DND-41 (cell line): ENCODE data around the gene TRERF1.

Experiments used
- CTCF ChIP-seq: IDR thresholded peaks from 2 replicates; pipeline ENCODE4 v1.5.1; 2012; ENCODE audit warnings: borderline replicate concordance, low read length, moderate library complexity, mild to moderate bottlenecking; ENCODE audit not compliant: poor library complexity, severe bottlenecking; ENCODE audit errors: extremely low read depth
- EZH2 ChIP-seq: IDR thresholded peaks from 3 replicates; pipeline ENCODE4 v1.6.1; 2012; ENCODE audit warnings: borderline replicate concordance, low read depth, mild to moderate bottlenecking, moderate library complexity, low read length, inconsistent platforms; ENCODE audit not compliant: severe bottlenecking

- no peak for TF ChIP-seq CTCF
- TF ChIP-seq EZH2, result no peak
Measured at GRCh38 chr6:42259286-42259685, 192.4 kb downstream of the TRERF1 start.
